ENCODE measurements around the gene APBB1. TPM values are rescaled to one million over a fixed set of nuclear protein-coding genes. Genes with fewer than 3 reads are reported as not detected.

The APBB1 gene
- total and polyA plus RNA-seq, 9 of the 15 experiments (the other 6 are each of a cell fraction or from before 2014, with no cell fraction given) = 0.04 to 0.73 (median 0.40) TPM

DNA sequence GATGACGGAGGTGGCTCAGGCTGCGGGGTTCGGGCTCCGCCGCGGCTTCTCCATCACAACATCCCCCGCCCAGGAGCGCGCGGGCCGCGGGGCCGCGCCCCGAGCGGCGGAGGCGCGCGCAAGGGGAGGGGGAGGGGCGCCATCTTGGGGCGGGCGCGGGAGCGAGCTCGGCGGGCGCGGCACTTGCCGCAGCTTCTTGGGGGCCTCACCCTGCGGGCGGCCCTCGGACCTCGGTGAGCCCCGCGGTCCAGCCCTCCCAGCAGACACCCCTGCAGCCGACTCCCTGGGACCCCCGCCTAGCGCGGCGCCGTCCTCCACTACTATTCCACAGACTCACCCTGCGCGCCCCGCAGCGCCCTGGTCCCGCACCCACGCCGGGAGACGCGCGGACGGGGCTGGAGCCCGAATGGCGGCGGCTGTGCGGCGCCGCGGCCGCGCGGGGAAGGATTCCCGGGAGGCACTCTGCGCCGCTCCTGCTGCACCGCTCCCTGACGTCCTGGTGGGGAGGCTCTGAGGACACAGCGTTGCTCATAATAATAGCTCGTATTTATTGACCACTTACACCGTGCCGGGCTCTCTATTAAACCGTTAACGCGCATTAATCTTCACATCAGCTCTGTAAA is at the start of gene APBB1 (continued):
- TF ChIP-seq ZHX1 (conservative IDR thresholded peaks at IDR 0.05; ENCODE audit: low read length) (no peak), ZNF449 (CRISPR knock-in tag; IDR thresholded peaks at IDR 0.05) (no peak), NR2C2 (CRISPR knock-in tag; IDR thresholded peaks at IDR 0.05) (no peak), NR2C2 (tag; IDR thresholded peaks at IDR 0.05) (no peak), ZNF740 (CRISPR knock-in tag; IDR thresholded peaks at IDR 0.05) (no peak), ZNF740 (tag; IDR thresholded peaks at IDR 0.05) (no peak), TEAD1 (CRISPR knock-in tag; IDR thresholded peaks at IDR 0.05) (no peak), TFAM (CRISPR knock-in tag; conservative IDR thresholded peaks at IDR 0.05) (no peak), ZFP91 (CRISPR knock-in tag; IDR thresholded peaks at IDR 0.05) (no peak), NR2C1 (IDR thresholded peaks at IDR 0.05) (no peak), NR2C1 (tag; IDR thresholded peaks at IDR 0.05) (no peak), ZNF24 (IDR thresholded peaks at IDR 0.05) (no peak), ZNF384 (IDR thresholded peaks at IDR 0.05; ENCODE audit: low read depth, low read length) (no peak), TRIM28 (IDR thresholded peaks at IDR 0.05) (no peak)
- TF ChIP-seq, protein P1, sequence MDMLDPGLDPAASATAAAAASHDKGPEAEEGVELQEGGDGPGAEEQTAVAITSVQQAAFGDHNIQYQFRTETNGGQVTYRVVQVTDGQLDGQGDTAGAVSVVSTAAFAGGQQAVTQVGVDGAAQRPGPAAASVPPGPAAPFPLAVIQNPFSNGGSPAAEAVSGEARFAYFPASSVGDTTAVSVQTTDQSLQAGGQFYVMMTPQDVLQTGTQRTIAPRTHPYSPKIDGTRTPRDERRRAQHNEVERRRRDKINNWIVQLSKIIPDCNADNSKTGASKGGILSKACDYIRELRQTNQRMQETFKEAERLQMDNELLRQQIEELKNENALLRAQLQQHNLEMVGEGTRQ (CRISPR knock-in tag; IDR thresholded peaks at IDR 0.05) = no peak

All from K562 (cell line).